Activated CD4-positive, alpha-beta T cell treated with anti-CD3 and anti-CD28 coated beads, Interleukin-2, Interleukin-4, amounts not matched to agents 100 ng/mL and 50 ng/mL, durations not matched to agents 16 hours and 8 hours (primary cell): Measurements from ENCODE around the gene GALNS.
"Not testable (repeated sequence)": the region's sequence is repeated elsewhere in the genome, so short reads cannot be mapped to it uniquely, and the experiment has no call there.

ENCODE experiments used
- DNase-seq: peaks from one replicate; pipeline ENCODE4 v3.0.0-alpha.2; 2020; ENCODE audit warnings: low spot score

Gene GALNS

GRCh38 chr16:88783391-88784073, 73.2 kb downstream of the GALNS start:
- no peak for DNase-seq

GRCh38 chr16:88782454-88783390, 74.0 kb downstream of the GALNS start:
- peak; percentile 90 for DNase-seq

- DNase-seq = peak; percentile 82
Measured at GRCh38 chr16:88781140-88782077, 75.3 kb downstream of the GALNS start.

- DNase-seq = no peak
Measured at GRCh38 chr16:88780142-88781062, 76.3 kb downstream of the GALNS start.

- no peak for DNase-seq
Measured at GRCh38 chr16:88779406-88780141, 77.2 kb downstream of the GALNS start.

GRCh38 chr16:88778541-88779065, 78.1 kb downstream of the GALNS start:
- no peak for DNase-seq

GRCh38 chr16:88778271-88778525, 78.5 kb downstream of the GALNS start:
- no peak for DNase-seq

- no peak for DNase-seq
Measured at GRCh38 chr16:88777471-88778270, 79.1 kb downstream of the GALNS start.

- no peak for DNase-seq
Measured at GRCh38 chr16:88775825-88776224, 80.9 kb downstream of the GALNS start.

GRCh38 chr16:88774544-88775393, 82.0 kb downstream of the GALNS start:
- DNase-seq = no peak

- DNase-seq = no peak
Measured at GRCh38 chr16:88773812-88774291, 82.9 kb downstream of the GALNS start.

- DNase-seq = no peak
Measured at GRCh38 chr16:88772871-88773811, 83.6 kb downstream of the GALNS start.

GRCh38 chr16:88771781-88772180, 85.0 kb downstream of the GALNS start:
- DNase-seq = not testable (repeated sequence)

- no peak for DNase-seq
Measured at GRCh38 chr16:88771294-88771772, 85.4 kb downstream of the GALNS start.

GRCh38 chr16:88770461-88771293, 86.1 kb downstream of the GALNS start:
- peak; percentile 11 for DNase-seq
